Measurements from ENCODE around the gene LANCL1. TPM values are rescaled to one million over a fixed set of nuclear protein-coding genes. Genes with fewer than 3 reads are reported as not detected.

Gene LANCL1
- total RNA-seq, 1 donor from 2014 or later, result 37.2 TPM

- no peak overlapping the region for H3K27ac Mint-ChIP-seq (ENCODE audit: unreplicated experiment)
- no peaks in the 10 kb centered on the region for H3K9me3 Mint-ChIP-seq
- H3K27me3 Mint-ChIP-seq (ENCODE audit: low read depth), result no peaks in the 10 kb centered on the region
- DNase-seq (ENCODE audit: low read depth, low spot score), result no peak
- H3K4me1 Mint-ChIP-seq, result no peaks in the 10 kb centered on the region
- no peak for TF ChIP-seq CTCF (conservative IDR thresholded peaks at IDR 0.05)
- H3K4me3 Mint-ChIP-seq, result no peak overlapping the region
- H3K36me3 Mint-ChIP-seq (ENCODE audit: low read depth), result no peaks in the 10 kb centered on the region
Measured at GRCh38 chr2:210493528-210493927, 17.0 kb upstream of the LANCL1 start.

- Mint-ChIP-seq H3K9me3 (peaks cover 8% of the 10 kb centered on the region), H3K4me3 (no peak overlapping the region), H3K27ac (ENCODE audit: unreplicated experiment) (no peak overlapping the region), H3K27me3 (ENCODE audit: low read depth) (no peaks in the 10 kb centered on the region), H3K36me3 (ENCODE audit: low read depth) (peaks cover 4% of the 10 kb centered on the region), H3K4me1 (peaks cover 10% of the 10 kb centered on the region)
- DNase-seq (ENCODE audit: low read depth, low spot score), result no peak
- TF ChIP-seq CTCF (conservative IDR thresholded peaks at IDR 0.05), result no peak
Measured at GRCh38 chr2:210481601-210482175, 5.1 kb upstream of the LANCL1 start.

- Mint-ChIP-seq H3K9me3 (peaks cover 8% of the 10 kb centered on the region), H3K4me1 (peaks cover 15% of the 10 kb centered on the region), H3K4me3 (peak overlapping the region; percentile 23), H3K36me3 (ENCODE audit: low read depth) (peaks cover 4% of the 10 kb centered on the region), H3K27ac (ENCODE audit: unreplicated experiment) (no peak overlapping the region), H3K27me3 (ENCODE audit: low read depth) (no peaks in the 10 kb centered on the region)
- DNase-seq (ENCODE audit: low read depth, low spot score), result no peak
- no peak for TF ChIP-seq CTCF (conservative IDR thresholded peaks at IDR 0.05)
Measured at GRCh38 chr2:210480764-210481163, 4.2 kb upstream of the LANCL1 start.

GRCh38 chr2:210480079-210480478, 3.5 kb upstream of the LANCL1 start:
- Mint-ChIP-seq H3K4me1 (peaks cover 21% of the 10 kb centered on the region), H3K27me3 (ENCODE audit: low read depth) (no peaks in the 10 kb centered on the region), H3K4me3 (peak overlapping the region; percentile 23), H3K9me3 (peaks cover 8% of the 10 kb centered on the region), H3K36me3 (ENCODE audit: low read depth) (peaks cover 4% of the 10 kb centered on the region), H3K27ac (ENCODE audit: unreplicated experiment) (no peak overlapping the region)
- TF ChIP-seq CTCF (conservative IDR thresholded peaks at IDR 0.05), result no peak
- DNase-seq (ENCODE audit: low read depth, low spot score), result no peak

- peaks cover 3% of the 10 kb centered on the region for H3K9me3 Mint-ChIP-seq
- peak overlapping the region; percentile 95 for H3K4me3 Mint-ChIP-seq
- H3K4me1 Mint-ChIP-seq, result peaks cover 28% of the 10 kb centered on the region
- TF ChIP-seq CTCF (conservative IDR thresholded peaks at IDR 0.05), result no peak
- no peak overlapping the region for H3K27ac Mint-ChIP-seq (ENCODE audit: unreplicated experiment)
- no peaks in the 10 kb centered on the region for H3K27me3 Mint-ChIP-seq (ENCODE audit: low read depth)
- DNase-seq (ENCODE audit: low read depth, low spot score), result no peak
- H3K36me3 Mint-ChIP-seq (ENCODE audit: low read depth), result no peaks in the 10 kb centered on the region
Measured at GRCh38 chr2:210478661-210479060, 2.1 kb upstream of the LANCL1 start.

All from neural crest cell (in vitro differentiated cells).